Left cardiac atrium (tissue), 4 donors: ENCODE measurements around the gene TP53I13. TPM values are rescaled to one million over a fixed set of nuclear protein-coding genes. Genes with fewer than 3 reads are reported as not detected.

ENCODE experiments used
- ATAC-seq, 2 donors: fragments of 200-7000 bp; cut with Tn5 transposase; one replicate each; pipeline ENCODE4 v1.9.1; 2020; ENCODE audit warnings: mild to moderate bottlenecking in 2 of 2, moderate library complexity in 2 of 2
- DNase-seq: peaks from one replicate; pipeline ENCODE4 v3.0.0-alpha.2; 2020
- intact Hi-C, 2 donors: fragments of 100-400 bp; cut with DNase I; formaldehyde crosslinking; loops; one replicate each; pipeline versions ENCODE4 v1.14.1 to v1.15.1; 2022 to 2023
- total RNA-seq, 2 donors: library from RNA; stranded (reverse); fragmentation: NEBNext Ultra II Directional; extraction: Animal tissue kit (Norgen Biotek cat#: 25700); gene quantifications; one replicate each; pipeline ENCODE4 v1.2.1, GENCODE V29; 2021
- donor health status: DM: no; HTN: yes; CAD: no.
- donor health status: DM: no; HTN: yes; CAD: no; lungs with severe emphysema.
- donor health status: DM: yes; HTN: yes; CAD: no.
- donor health status: Dilated cardiomyopathy.

TP53I13 gene
- total RNA-seq, 2 donors from 2014 or later, result 42.0 to 48.8 TPM

DNA sequence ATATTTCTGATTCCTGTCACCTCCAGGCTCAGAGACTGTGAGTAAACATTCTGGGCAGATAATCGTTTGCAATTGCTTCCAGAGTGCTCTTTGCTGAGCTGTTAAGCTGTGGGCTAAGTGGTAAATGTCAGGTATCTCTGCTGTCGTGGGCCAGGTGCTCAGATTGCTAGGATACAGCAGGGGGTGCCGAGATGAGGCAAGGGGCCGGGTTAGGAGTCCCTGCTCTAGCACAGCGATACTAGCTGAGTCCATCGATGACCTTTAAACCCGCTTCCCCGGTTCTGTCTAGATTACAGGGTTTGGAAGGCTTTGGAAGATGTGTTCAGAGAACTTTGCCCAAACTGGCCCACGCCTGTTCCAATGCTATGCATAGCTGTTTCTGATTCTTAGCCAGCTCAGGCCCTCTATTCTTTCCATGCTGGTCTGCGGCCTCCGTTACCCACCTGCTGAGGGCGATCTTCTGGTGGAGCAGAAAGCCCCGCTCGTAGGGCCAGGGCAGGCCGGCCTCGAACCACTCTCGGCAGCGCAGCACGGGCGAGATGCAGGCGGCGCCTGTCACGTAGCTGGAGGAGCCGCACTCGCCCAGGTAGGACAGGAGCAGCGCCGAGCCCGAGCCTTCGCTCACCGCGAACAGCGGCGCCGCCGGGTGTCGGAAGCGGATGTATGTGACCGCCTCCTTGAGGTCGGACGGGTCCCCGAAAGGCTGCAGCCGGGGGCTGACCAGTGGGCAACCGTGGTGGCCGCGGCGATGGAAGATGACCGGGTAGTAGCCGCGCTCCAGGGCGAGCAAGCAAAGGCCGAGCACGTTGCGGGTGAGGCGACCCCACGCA lies 2.6 kb upstream of the TP53I13 start:
- DNase-seq (no peak), ATAC-seq (peak in 1 of 2 donors; percentile 1)

GRCh38 chr17:29566473-29567303 lies 1.8 kb upstream of the TP53I13 start, which contains the start of gene ABHD15:
Gene ABHD15 (minus strand): TSS chr17:29567037. CDS start chr17:29566966, 71 bp downstream.
- DNase-seq (peak; percentile 77), ATAC-seq (peak; percentile 56 to 69)
- intact Hi-C loops, result no loop called here

More for the DNA sequence above, 2.6 kb upstream of the TP53I13 start:
- intact Hi-C loops, result no loop called here

DNA sequence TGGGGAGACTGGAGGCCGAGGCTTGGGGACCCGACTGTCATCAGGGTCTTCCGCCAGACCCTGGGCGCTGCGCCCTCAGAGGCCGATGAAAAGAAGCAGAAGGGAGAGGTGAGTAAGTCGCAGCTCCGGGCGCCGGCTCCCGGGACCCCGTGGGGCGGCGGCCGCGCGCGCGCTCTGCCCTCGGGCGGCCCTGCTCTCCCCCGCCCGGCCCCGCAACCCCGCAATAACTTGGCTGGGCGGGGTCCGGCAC lies 1.3 kb upstream of the TP53I13 start:
- intact Hi-C loops, result no loop called here
- DNase-seq, result no peak

GRCh38 chr17:29567554-29568330 lies 759 bp upstream of the TP53I13 start:
- intact Hi-C loops, result no loop called here
- ATAC-seq, result peak; percentile 37 to 45
- DNase-seq, result peak; percentile 75

More for the DNA sequence above, 1.3 kb upstream of the TP53I13 start:
- ATAC-seq, result peak; percentile 3 to 12

- DNase-seq (no peak), ATAC-seq (no peak)
- intact Hi-C loops, result no loop called here
Measured at GRCh38 chr17:29569245-29569950, 897 bp downstream of the TP53I13 start.

DNA sequence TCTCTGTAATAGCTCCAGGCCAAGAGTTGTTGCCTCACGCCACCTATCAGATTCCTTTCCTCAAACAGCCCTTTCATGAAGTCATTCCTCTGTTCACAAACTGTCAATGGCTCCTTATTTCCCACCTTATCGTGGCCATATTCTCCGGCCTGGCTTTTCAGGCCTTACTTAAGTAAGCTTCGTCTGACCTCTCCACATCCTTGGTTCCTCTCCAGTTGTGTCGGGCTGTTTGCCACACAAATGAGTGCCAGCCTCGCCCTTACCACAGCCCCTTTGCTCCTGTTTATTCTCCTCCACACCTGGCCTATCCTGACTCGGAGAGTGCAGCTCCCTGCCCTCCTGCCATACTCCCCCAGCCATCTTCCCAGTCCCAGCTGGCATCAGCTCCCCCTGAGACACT lies 2.0 kb downstream of the TP53I13 start:
- DNase-seq (no peak), ATAC-seq (no peak)
- intact Hi-C loops, result loop anchor here in 1 of 2 donors (10.0 kb wide), 1 partner anchor 364 kb away; the partner anchor contains the start of gene SSH2

DNA sequence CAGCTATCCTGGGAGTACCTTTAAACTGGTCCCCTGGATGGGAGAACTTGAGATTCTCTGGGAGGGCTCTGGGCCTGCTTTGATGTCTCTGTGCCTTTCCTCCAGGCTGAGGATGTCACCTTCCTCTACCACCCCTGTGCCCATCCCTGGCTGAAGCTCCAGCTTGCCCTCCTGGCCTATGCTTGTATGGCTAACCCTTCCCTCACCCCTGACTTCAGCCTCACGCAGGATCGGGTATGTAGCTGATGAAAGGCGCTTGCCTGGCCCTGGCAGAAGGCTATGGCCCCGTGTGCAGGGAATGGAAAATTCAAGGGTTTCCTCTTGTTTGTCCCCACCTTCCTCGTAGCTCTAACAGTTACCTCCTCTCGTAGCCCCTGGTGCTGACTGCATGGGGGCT lies 3.0 kb downstream of the TP53I13 start:
- no peak for DNase-seq

GRCh38 chr17:29571883-29572681 lies 3.6 kb downstream of the TP53I13 start:
- peak; percentile 10 to 18 for ATAC-seq
- DNase-seq, result no peak
- intact Hi-C loops, result loop anchor here in 1 of 2 donors (10.0 kb wide), 1 partner anchor 363 kb away; the partner anchor contains the start of gene SSH2

More for the DNA sequence above, 3.0 kb downstream of the TP53I13 start:
- ATAC-seq, result no peak
- intact Hi-C loops, result loop anchor here in 1 of 2 donors (10.0 kb wide), 1 partner anchor 363 kb away; the partner anchor contains the start of gene SSH2

- intact Hi-C loops, result loop anchor here in 1 of 2 donors (10.0 kb wide), 1 partner anchor 362 kb away; the partner anchor contains the start of gene SSH2
- ATAC-seq (peak; percentile 57 to 60), DNase-seq (peak; percentile 81)
Measured at GRCh38 chr17:29572691-29573557, 4.4 kb downstream of the TP53I13 start.

DNA sequence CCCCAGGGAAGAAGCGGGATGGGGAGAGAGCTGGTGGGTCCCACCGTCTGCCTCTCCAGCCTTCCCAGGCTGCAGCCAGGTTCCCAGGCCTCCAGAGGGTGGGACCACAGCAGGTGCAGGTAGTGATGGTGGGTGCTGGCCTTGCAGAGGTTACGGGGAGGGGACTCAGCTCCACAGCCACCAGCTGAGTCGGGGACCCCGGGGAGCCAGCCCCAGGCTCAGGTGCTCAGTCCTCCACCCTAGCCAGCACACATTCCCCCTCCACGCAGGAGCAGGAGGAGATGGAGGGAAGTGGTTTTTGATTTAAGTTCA lies 5.0 kb downstream of the TP53I13 start:
- DNase-seq, result no peak
- intact Hi-C loops, result loop anchor here in 1 of 2 donors (10.0 kb wide), 1 partner anchor 361 kb away; the partner anchor contains the start of gene SSH2
- ATAC-seq, result no peak

GRCh38 chr17:29573871-29574731 lies 5.6 kb downstream of the TP53I13 start:
- DNase-seq (no peak), ATAC-seq (no peak)
- intact Hi-C loops, result loop anchor here in 1 of 2 donors (10.0 kb wide), 1 partner anchor 361 kb away; the partner anchor contains the start of gene SSH2

DNA sequence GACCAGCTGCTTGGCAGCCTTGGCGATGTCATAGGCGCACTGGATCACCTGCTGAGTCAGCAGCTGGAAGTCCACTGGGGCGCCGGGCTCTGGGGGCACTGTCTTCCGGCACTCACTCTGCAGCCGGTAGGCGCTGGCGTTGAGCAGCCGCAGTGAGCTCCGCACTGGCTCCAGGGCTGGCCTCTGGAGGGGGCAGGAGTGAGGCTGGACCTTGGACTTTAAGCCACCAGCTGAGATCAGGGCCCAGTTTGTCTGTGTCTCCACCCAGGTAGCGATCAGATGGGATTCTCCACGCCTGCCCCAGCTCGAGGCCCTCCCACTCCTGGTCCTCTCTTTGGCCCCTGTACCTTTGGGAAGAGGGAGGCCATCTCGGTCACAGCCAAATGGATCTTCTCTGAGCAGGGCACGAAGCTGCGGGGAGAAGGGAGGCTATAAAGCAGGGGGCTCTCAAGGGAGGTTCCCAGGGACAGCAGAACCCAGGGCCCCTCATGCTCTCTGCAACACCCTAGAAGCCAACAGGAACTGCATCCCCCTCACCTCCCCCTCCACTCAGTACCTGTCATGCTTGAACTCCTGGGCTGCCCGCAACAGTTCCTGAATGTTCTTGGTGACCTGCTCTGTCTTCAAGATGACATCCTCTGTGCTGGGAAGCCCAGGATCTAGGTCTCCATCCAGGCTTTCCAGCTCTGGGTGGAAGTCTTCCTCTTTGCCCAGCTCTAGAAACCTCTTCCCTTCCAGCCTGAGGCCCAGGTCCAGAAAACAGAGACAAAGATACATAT lies 6.4 kb downstream of the TP53I13 start:
- DNase-seq, result no peak
- ATAC-seq, result no peak
- intact Hi-C loops, result loop anchor here in 1 of 2 donors (10.0 kb wide), 1 partner anchor 360 kb away; the partner anchor contains the start of gene SSH2

GRCh38 chr17:29575511-29576213 lies 7.2 kb downstream of the TP53I13 start:
- DNase-seq, result no peak
- no peak for ATAC-seq
- intact Hi-C loops, result loop anchor here in 1 of 2 donors (10.0 kb wide), 1 partner anchor 359 kb away; the partner anchor contains the start of gene SSH2
